GM11168 (cell line): ENCODE results near the gene BRD1.
"Not testable (repeated sequence)": the region's sequence is repeated elsewhere in the genome, so short reads cannot be mapped to it uniquely, and the experiment has no call there.

Source experiments
- in situ Hi-C: fragments of 300-500 bp; cut with MboI; formaldehyde crosslinking; loops from one replicate; pipeline ENCODE4 v1.12.0; 2022; ENCODE audit warnings: low sequenced_read_pairs; ENCODE audit not compliant: unreplicated experiment

The BRD1 gene

DNA sequence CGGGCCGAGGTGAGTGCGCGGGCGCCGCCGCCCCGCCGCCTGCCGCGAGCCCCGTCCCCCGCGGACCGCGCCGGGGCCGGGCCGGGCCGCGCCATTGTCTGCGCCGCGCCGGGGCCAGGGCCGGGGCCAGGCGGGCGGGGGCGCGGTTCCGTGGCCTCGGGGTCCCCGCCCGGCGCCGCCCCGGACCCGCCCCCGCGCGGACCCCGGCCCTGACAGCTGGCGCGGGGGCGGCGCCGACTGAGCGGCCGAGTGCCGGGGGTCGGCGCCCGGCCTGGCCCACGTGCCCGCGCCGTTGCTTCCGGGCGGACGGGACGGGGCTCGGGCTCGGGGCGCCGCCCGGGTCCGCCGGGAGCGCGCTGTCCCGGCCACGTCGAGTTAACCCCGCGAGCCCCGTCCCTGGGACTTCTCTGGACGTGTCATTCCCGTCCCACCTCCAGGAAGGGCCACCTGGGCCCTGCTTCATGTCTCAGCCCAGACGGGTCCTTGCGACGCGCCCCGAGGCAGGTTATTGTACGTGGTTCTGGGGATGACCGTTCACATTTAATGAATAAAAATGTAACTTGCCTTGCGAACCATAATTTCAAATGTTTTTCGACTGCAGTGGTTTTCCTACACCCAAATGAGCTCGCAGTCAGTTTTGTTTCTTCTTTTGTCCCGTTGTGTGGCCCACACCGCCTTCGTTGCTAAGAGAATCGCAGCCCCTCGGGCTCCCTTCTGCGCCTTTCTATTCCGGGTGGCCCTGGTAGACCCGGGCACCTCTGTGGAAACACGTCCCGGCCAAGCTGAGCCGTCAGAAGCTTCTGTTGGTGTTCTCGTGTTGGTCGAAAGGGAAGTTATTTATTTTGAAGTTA lies 26.5 kb upstream of the BRD1 start:
- in situ Hi-C loops, result no loop called here

DNA sequence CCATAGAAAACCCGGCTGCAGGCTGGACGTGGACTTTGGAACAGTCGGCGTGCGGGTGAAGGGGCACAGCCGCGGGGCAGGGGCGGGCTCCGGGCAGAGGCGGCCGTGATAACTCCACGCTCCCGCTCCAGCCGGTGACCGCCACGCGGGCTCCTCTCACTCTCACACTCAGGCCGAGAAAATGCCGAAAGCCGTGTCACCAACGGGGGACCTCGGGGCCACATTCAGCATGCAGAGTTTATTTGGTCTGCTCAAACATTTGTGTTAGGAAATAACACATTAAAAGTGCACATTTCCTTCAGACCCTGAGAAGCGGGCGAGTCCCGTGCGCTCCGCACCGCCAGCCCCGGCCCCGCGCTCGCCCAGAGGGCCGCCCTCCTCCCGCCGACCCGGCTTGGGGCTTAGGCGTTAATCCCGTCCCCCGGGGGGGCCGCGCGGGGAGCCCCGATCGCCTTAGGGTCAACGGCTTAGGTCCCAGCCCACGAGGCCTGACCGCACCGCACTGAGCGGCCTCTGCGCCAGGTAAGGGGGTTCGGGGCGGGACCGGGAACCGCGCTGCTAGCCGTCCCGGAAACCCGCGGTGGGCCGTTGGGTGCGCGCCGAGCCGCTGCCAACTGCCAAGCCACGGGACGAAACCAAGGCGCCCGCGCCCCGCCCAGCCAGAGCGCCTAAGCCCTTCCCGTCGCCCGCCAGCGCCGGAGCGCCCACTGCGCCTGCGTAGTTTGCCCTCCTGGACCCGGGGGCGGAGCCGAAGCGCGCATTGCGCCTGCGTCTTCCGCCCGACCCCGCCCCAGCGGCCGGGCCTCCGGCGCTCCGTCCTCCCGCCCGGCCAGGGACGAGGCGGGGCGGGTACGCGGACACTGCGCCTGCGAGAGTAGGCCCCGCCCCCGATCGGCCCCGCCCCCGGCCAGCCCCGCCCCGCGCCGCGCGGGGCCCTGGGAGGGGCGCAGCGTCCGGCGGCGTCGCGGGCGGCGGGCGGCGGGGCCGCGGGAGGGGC lies 25.5 kb upstream of the BRD1 start, which contains the start of gene ZBED4:
ZBED4 (plus strand) TSS at position 947 of the 997 bp plus-strand sequence. CDS start 29,819 bp downstream, outside the sequence.
- in situ Hi-C loops, result no loop called here

- in situ Hi-C loops, result not testable (repeated sequence)
Observed at GRCh38 chr22:49852568-49852897, 24.9 kb upstream of the BRD1 start.

GRCh38 chr22:49850959-49851802 lies 23.5 kb upstream of the BRD1 start:
- in situ Hi-C loops, result no loop called here

DNA sequence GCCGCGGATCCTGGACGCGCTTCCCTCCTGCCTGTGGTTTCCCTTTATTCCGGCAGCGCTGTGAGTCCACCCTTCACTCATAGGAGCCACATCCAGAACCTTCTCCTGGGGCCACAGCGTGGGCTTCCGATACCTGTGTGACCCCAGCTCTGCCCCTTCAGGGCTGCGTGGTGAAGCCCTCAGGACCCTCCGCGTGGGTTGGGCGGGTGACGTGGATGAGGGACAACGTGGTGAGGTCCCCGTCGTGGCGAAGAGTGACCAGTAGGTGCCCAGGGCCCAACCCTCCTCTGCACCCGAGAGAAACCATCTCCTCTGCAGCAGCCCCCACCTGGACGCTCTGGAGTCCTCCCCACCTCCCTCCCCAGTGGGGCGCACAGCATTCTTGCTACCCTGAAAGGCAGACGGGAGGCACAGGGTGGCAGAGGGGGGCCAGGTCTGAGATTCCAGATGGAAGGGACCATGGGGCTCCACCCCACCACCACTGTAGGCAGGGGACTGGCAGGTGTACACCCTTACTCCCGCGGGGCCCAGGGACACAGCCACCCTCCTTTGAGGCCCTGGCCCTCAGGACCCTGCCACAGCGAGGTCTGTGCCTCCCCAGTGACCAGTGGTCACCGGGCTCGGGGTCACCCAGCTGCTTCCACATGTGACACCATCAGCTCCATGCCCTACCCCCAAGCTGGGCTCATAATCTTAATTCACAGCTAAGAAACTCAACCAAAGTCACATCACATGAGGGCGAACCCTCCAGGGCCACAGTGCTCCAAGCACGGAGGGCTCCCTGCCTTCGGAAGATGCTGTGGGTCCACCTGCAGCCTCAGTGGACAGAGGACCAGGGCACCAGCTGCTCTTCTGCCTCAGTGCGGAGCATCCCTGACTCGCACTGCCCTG lies 22.6 kb upstream of the BRD1 start:
- in situ Hi-C loops, result no loop called here

DNA sequence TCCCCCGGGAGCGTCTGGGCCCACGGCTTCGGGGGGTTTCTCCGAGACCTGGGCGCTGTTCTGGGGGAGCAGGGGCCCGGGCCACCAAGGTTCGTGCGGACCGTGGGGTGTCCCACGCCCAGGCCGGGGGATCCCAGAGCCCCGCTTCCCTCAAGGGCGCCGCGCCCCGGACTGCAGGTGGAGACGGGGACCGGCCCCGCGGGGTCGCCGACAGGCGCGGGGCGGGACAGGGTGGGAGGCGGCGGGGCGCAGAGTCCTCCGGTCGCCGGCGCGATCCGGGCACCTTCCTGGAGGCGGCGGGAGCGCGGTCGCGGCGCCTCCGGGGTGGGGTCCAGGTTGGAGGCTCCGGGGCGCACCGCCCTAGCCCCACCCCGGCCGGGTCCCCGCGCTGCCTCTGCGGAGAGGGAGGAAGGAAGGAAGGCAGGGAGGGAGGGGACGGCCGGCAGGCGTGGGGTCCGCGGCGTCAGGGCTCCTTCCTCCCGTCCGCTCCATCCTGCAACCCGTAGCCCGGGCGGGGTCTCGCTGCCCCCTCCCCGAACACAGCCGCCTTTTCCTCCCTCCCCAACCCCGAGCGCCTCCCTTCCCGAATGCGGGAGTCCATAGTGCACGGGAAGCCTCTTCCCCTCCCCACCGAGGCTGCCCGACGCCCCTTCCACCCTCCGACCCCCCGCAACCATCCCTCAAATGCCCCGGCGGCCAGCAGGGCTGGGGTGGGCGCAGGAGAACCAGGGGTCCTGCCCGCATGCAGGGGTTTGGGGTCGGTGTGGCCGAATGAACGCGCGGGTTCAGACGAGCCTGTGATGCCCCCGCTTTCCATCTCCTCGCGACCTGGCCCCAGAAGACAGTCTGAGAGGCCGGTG lies 21.7 kb upstream of the BRD1 start:
- in situ Hi-C loops, result no loop called here

DNA sequence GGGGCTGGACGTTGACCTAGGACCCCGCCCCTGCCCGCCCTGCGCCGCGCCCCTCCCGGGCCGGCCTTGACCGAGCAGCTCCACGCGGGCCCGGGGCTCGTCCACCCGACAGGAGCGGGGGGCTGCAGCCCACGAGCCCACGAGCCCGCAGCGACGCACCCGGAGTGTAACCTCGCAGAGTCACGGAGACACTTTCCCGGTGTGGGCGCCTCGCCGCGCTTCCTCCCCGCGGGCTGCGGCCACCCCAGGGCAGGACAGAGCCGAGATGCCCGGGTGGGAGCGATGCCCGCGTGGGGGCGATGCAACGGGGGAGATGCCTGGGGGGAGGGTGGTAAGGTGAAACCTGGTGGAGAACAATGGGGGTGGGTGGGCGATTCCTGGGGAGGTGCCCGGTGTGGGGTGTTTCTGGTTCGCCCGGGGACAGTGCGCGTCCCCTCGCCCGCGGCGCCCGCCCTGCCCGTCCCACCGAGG lies 21.1 kb upstream of the BRD1 start:
- in situ Hi-C loops, result no loop called here

DNA sequence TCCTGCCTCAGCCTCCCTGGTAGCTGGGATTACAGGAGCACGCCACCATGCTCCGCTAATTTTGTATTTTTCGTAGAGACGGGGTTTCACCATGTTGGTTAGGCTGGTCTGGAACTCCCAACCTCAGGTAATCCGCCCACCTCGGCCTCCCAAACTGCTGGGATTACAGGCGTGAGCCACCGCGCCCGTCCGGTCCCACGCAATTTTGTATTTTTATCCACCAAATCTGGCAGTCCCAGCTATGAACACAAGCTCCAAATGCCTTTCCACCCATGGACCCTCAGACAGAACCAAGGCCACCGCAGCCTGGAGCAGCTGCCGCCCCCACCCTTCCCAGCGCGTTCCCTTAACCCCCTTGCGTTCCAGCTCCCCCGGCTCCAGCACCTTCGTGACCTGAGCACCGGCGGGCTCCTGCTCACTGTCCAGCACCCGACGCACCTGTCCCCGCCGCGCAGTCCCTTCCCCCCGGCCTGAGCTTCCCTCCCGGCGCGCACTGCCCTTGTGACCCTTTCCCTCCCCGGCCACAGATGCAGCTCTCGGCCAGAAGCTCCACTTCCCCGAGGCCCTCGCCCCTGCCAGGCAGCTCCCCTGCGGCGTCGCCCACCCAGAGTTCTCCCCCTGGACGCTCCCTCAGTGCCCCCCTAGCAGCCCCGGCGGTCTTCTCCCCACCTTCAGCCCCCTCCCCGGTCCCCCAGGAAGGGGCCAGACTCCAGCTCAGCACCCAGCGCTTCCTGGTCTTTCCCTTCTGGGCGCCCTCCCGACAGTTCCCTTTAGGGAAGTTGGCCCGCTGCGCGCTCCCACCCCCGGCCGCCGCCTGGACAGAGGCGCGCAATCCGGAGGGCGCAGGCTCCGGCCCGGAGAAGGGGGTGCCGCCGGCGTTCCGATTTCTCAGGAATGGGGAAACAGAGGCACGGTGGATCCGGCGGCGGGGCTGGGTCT lies 20.3 kb upstream of the BRD1 start:
- in situ Hi-C loops, result no loop called here

DNA sequence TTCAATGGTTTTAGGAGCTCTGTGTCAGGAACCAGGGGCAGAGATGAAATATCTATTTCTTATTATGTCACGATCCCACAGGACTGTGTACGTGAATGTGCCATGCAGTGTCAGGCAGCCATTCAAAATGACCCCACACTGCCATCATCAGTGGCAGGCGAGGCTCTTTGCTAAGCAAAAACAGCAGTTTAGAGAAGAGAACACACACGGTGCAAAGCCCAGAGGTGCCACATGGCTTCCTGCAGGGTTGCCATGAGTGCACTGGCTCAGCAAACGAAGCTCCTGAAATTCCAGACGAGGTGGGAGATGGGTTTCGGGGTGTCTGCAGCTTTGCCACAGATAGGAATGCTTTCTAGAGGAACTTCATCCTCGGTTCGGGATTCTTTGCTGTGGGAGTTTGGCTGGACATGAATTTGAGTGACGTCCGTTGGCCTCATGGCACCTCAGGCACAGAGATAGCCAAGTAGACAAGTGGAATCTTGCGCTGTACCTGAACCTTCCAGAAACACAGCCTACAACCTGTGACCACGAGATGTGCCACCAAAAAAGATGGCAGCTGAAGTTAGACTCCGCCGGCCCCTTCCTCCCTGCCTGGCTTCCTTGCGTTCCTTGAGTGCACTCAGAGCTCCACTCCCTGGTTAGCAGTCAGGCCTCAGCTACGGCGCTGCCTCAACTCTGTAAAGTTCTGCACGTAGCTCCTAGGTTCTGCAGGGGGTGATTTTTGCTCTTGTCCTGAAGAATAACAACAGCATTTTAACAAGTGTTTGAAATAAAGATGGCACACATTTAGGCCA lies 18.2 kb upstream of the BRD1 start:
- in situ Hi-C loops, result no loop called here

GRCh38 chr22:49845241-49845640 lies 17.6 kb upstream of the BRD1 start:
- in situ Hi-C loops, result no loop called here

DNA sequence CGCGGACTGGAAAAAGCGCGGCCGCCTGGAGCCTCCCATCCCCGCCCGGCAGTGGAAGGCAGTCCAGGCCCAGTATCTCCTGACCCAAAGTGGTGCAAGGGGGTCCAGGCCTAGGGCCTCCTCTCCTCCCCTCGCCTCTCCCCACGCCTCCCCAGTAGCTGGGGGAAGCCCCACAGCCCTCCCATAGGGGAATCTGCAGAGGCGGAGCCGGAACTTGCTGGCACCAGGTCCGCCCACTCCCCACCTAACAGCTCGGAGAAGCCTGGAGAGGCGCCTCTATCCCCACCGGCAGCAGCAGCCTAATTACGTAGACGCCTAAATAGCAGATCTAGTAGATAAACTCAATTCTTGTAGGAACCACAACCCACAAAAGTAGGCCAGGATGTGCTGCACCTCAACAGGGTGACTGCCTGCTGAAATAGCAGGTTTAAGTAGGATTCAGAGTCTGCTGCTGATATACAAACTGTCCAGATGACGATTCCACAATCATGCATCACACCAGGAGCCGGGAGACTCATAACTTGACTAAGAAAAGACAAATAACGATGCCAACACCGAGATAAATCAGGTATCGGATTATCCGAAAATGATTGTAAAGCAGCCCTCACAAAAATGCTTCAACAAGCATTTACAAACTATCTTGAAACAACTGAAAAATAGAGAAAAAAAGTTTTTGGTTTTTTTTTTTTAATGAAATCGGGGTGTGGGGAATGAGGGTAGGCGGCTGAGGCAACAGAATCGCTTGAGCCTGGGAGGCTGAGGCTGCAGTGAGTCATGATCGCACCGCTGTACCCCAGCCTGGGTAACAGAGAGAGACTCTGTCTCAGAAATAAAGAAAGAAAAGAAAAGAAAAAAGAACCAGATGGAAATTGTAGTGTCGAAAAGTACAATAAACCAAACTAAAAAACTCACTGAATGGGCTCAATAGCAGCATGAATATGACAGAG lies 11.4 kb upstream of the BRD1 start:
- in situ Hi-C loops, result no loop called here

- in situ Hi-C loops, result no loop called here
Observed at GRCh38 chr22:49833340-49834007, 5.8 kb upstream of the BRD1 start.

- in situ Hi-C loops, result no loop called here
Observed at GRCh38 chr22:49829044-49829853, 1.6 kb upstream of the BRD1 start.

GRCh38 chr22:49828599-49828965 lies 909 bp upstream of the BRD1 start:
- in situ Hi-C loops, result no loop called here
